DOHH2 (cell line): ENCODE results near the gene CPEB1.

ENCODE experiments used
- H3F3A ChIP-seq: fragments of 200-600 bp; sonication (generic), shearing (Covaris generic); 2 replicates; pipeline ENCODE4 v1.6.0; 2016; ENCODE audit warnings: antibody characterized with exemption, mild to moderate bottlenecking; ENCODE audit not compliant: control insufficient read depth, insufficient read depth
- H3K27ac ChIP-seq: fragments of 200-600 bp; sonication (generic); 2 replicates; pipeline ENCODE4 v1.5.1; 2014; ENCODE audit warnings: low read depth, mild to moderate bottlenecking, low read length, moderate library complexity
- H3K27me3 ChIP-seq: fragments of 200-600 bp; sonication (generic); 2 replicates; pipeline ENCODE4 v1.6.1; 2014; ENCODE audit warnings: mild to moderate bottlenecking, low read length, mixed read lengths; ENCODE audit not compliant: control insufficient read depth
- H3K36me3 ChIP-seq: fragments of 200-600 bp; sonication (generic); 2 replicates; pipeline ENCODE4 v1.6.1; 2014; ENCODE audit warnings: mild to moderate bottlenecking, low read length, moderate library complexity, mixed read lengths; ENCODE audit not compliant: control insufficient read depth
- H3K4me1 ChIP-seq: fragments of 200-600 bp; sonication (generic); 2 replicates; pipeline ENCODE4 v1.6.1; 2014; ENCODE audit warnings: mild to moderate bottlenecking, low read length, mixed read lengths; ENCODE audit not compliant: control insufficient read depth
- H3K4me2 ChIP-seq: fragments of 200-600 bp; sonication (generic); 2 replicates; pipeline ENCODE4 v1.6.0; 2014; ENCODE audit warnings: mild to moderate bottlenecking, low read length, moderate library complexity
- H3K4me3 ChIP-seq: fragments of 200-600 bp; sonication (generic); 2 replicates; pipeline ENCODE4 v1.5.1; 2014; ENCODE audit warnings: mild to moderate bottlenecking, low read length, mixed read lengths
- H3K79me2 ChIP-seq: fragments of 200-600 bp; sonication (generic); 2 replicates; pipeline ENCODE4 v1.6.1; 2014; ENCODE audit warnings: mild to moderate bottlenecking, low read length, mixed read lengths; ENCODE audit not compliant: control insufficient read depth
- H3K9me2 ChIP-seq: fragments of 200-600 bp; sonication (generic); replicated peaks from 2 replicates; pipeline ENCODE4 v1.6.1; 2014; ENCODE audit warnings: mild to moderate bottlenecking, low read length, mixed read lengths; ENCODE audit not compliant: control insufficient read depth
- H3K9me3 ChIP-seq: fragments of 200-600 bp; sonication (generic); 2 replicates; pipeline ENCODE4 v1.6.1; 2014; ENCODE audit warnings: antibody characterized with exemption, low read length, mixed read lengths; ENCODE audit not compliant: control insufficient read depth, insufficient read depth
- H4K20me1 ChIP-seq: fragments of 200-600 bp; sonication (generic); 2 replicates; pipeline ENCODE4 v1.6.0; 2014; ENCODE audit warnings: low read depth, mild to moderate bottlenecking, antibody characterized with exemption, low read length, moderate library complexity; ENCODE audit not compliant: control insufficient read depth, insufficient read depth
- CTCF ChIP-seq: fragments of 200-600 bp; sonication (generic); IDR thresholded peaks from one replicate; pipeline ENCODE4 v1.5.1; 2014; ENCODE audit warnings: antibody characterized with exemption, mild to moderate bottlenecking, low read depth, low read length; ENCODE audit not compliant: poor library complexity, severe bottlenecking
- EZH2phosphoT487 ChIP-seq: fragments of 200-600 bp; sonication (generic); IDR thresholded peaks from 2 replicates; pipeline ENCODE4 v1.6.1; 2017; ENCODE audit warnings: borderline replicate concordance, mild to moderate bottlenecking, antibody characterized with exemption, low read length, moderate library complexity, mixed read lengths

CPEB1 gene

GRCh38 chr15:82595766-82596165 lies 51.4 kb downstream of the CPEB1 start:
- no peaks in the 10 kb centered on the region for H3F3A ChIP-seq
- no peaks in the 10 kb centered on the region for H3K9me3 ChIP-seq
- H3K36me3 ChIP-seq, result no peaks in the 10 kb centered on the region
- no peak overlapping the region for H3K4me2 ChIP-seq
- no peaks in the 10 kb centered on the region for H3K79me2 ChIP-seq
- H3K4me1 ChIP-seq, result no peaks in the 10 kb centered on the region
- no peak overlapping the region for H3K27ac ChIP-seq
- H3K4me3 ChIP-seq, result no peak overlapping the region
- no peak for TF ChIP-seq CTCF
- TF ChIP-seq EZH2phosphoT487, result no peak
- H4K20me1 ChIP-seq, result no peaks in the 10 kb centered on the region
- H3K9me2 ChIP-seq, result no peaks in the 10 kb centered on the region
- peaks cover 3% of the 10 kb centered on the region; the same call in 1 of the 2 replicates for H3K27me3 ChIP-seq

GRCh38 chr15:82595203-82595602 lies 52.0 kb downstream of the CPEB1 start:
- Histone ChIP-seq H3K79me2 (no peaks in the 10 kb centered on the region), H3K4me1 (no peaks in the 10 kb centered on the region), H3K4me3 (no peak overlapping the region), H3K36me3 (no peaks in the 10 kb centered on the region), H3K9me2 (no peaks in the 10 kb centered on the region), H3K27me3 (peaks cover 6% of the 10 kb centered on the region; the same call in 1 of the 2 replicates), H3K4me2 (no peak overlapping the region), H4K20me1 (no peaks in the 10 kb centered on the region), H3K9me3 (no peaks in the 10 kb centered on the region), H3K27ac (no peak overlapping the region), H3F3A (no peaks in the 10 kb centered on the region)
- no peak for TF ChIP-seq CTCF
- no peak for TF ChIP-seq EZH2phosphoT487

DNA sequence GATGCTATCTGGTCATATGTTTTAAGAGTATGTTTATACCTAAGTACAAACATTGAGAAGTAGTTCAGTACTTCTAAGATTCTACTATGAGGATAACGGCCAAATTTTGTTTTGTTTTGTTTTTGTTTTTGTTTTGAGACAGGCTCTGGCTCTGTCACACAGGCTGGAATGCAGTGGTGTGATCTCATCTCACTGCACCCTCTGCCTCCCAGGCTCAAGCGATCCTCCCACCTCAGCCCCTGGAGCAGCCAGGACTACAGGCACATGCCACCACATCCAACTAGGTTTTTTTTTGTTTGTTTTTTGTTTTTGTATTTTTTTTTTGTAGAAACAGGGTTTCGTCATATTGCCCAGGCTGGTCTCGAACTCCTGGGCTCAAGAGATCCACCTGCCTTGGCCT lies 59.4 kb downstream of the CPEB1 start:
- Histone ChIP-seq H3K36me3 (no peaks in the 10 kb centered on the region), H3K4me2 (no peak overlapping the region), H3K4me1 (no peaks in the 10 kb centered on the region), H3K27ac (no peak overlapping the region), H3K27me3 (peaks cover 15% of the 10 kb centered on the region), H3K79me2 (no peaks in the 10 kb centered on the region), H4K20me1 (no peaks in the 10 kb centered on the region), H3K4me3 (no peak overlapping the region), H3K9me3 (no peaks in the 10 kb centered on the region), H3F3A (no peaks in the 10 kb centered on the region), H3K9me2 (no peaks in the 10 kb centered on the region)
- TF ChIP-seq CTCF, result no peak
- TF ChIP-seq EZH2phosphoT487, result no peak

- Histone ChIP-seq H4K20me1 (no peaks in the 10 kb centered on the region), H3K79me2 (no peaks in the 10 kb centered on the region), H3K36me3 (no peaks in the 10 kb centered on the region), H3K27me3 (peaks cover 12% of the 10 kb centered on the region), H3K9me3 (no peaks in the 10 kb centered on the region), H3K4me2 (no peak overlapping the region), H3F3A (no peaks in the 10 kb centered on the region), H3K4me1 (no peaks in the 10 kb centered on the region), H3K9me2 (no peaks in the 10 kb centered on the region), H3K27ac (no peak overlapping the region), H3K4me3 (no peak overlapping the region)
- TF ChIP-seq EZH2phosphoT487 (no peak), CTCF (no peak)
These were observed 62.1 kb downstream of the CPEB1 start for GRCh38 chr15:82585072-82585471.
